Pulmonary artery endothelial cell (primary cell): ENCODE measurements around the gene DSCAM. TPM values are rescaled to one million over a fixed set of nuclear protein-coding genes. Genes with fewer than 3 reads are reported as not detected.

Source experiments
- DNase-seq: peaks from one replicate; pipeline ENCODE4 v3.0.0-alpha.2; 2011; ENCODE audit warnings: low read depth, low spot score
- total RNA-seq: library from RNA; depleted of rRNA; stranded (reverse); fragments of >200 nt; gene quantifications from 2 replicates; pipeline ENCODE4 v1.2.3, GENCODE V29; 2014

DSCAM gene
- total RNA-seq, 1 donor from 2014 or later: not detected

GRCh38 chr21:40140675-40141074 lies 706.3 kb downstream of the DSCAM start:
- DNase-seq: no peak

GRCh38 chr21:40139636-40140035 lies 707.3 kb downstream of the DSCAM start:
- no peak for DNase-seq

GRCh38 chr21:40136571-40136970 lies 710.4 kb downstream of the DSCAM start:
- no peak for DNase-seq

- no peak for DNase-seq
Measured at GRCh38 chr21:40134731-40135492, 712.0 kb downstream of the DSCAM start.

- no peak for DNase-seq
Measured at GRCh38 chr21:40130476-40130875, 716.5 kb downstream of the DSCAM start.

- no peak for DNase-seq
Measured at GRCh38 chr21:40129809-40130208, 717.1 kb downstream of the DSCAM start.

- no peak for DNase-seq
Measured at GRCh38 chr21:40128891-40129290, 718.1 kb downstream of the DSCAM start.

GRCh38 chr21:40120940-40121575 lies 725.9 kb downstream of the DSCAM start:
- no peak for DNase-seq

- DNase-seq: no peak
Measured at GRCh38 chr21:40118527-40118926, 728.4 kb downstream of the DSCAM start.

GRCh38 chr21:40117236-40117635 lies 729.7 kb downstream of the DSCAM start:
- no peak for DNase-seq

GRCh38 chr21:40115775-40116174 lies 731.2 kb downstream of the DSCAM start:
- DNase-seq: no peak

- DNase-seq: no peak
Measured at GRCh38 chr21:40102682-40103081, 744.3 kb downstream of the DSCAM start.

- DNase-seq: no peak
Measured at GRCh38 chr21:40099809-40100208, 747.1 kb downstream of the DSCAM start.

GRCh38 chr21:40095477-40095876 lies 751.5 kb downstream of the DSCAM start:
- no peak for DNase-seq

GRCh38 chr21:40080385-40080784 lies 766.6 kb downstream of the DSCAM start:
- DNase-seq: no peak

- DNase-seq: no peak
Measured at GRCh38 chr21:40074710-40075109, 772.2 kb downstream of the DSCAM start.

GRCh38 chr21:40074198-40074597 lies 772.8 kb downstream of the DSCAM start:
- no peak for DNase-seq

GRCh38 chr21:40073642-40074041 lies 773.3 kb downstream of the DSCAM start:
- no peak for DNase-seq

GRCh38 chr21:40070871-40071270 lies 776.1 kb downstream of the DSCAM start:
- no peak for DNase-seq

- DNase-seq: no peak
Measured at GRCh38 chr21:40067751-40068150, 779.2 kb downstream of the DSCAM start.

GRCh38 chr21:40066221-40066620 lies 780.7 kb downstream of the DSCAM start:
- no peak for DNase-seq

- no peak for DNase-seq
Measured at GRCh38 chr21:40060083-40060677, 786.8 kb downstream of the DSCAM start.

- DNase-seq: no peak
Measured at GRCh38 chr21:40057331-40057730, 789.6 kb downstream of the DSCAM start.
